Nephron progenitor cell (in vitro differentiated cells): ENCODE measurements around the gene RPS29.

Source experiments
- DNase-seq: peaks from one replicate; pipeline ENCODE4 v3.0.0; 2021
- H3K27ac Mint-ChIP-seq: 2 replicates; pipeline ENCODE4 v1.8.0; 2021; ENCODE audit warnings: mild to moderate bottlenecking, moderate library complexity, mixed read lengths
- H3K27me3 Mint-ChIP-seq: 2 replicates; pipeline ENCODE4 v1.8.0; 2021; ENCODE audit warnings: mild to moderate bottlenecking, low read depth, mixed read lengths; ENCODE audit not compliant: poor library complexity
- H3K36me3 Mint-ChIP-seq: 2 replicates; pipeline ENCODE4 v1.8.0; 2021; ENCODE audit warnings: low read depth, mixed read lengths
- H3K4me1 Mint-ChIP-seq: 2 replicates; pipeline ENCODE4 v1.8.0; 2021; ENCODE audit warnings: mixed read lengths
- H3K4me3 Mint-ChIP-seq: 2 replicates; pipeline ENCODE4 v1.8.0; 2021; ENCODE audit warnings: mild to moderate bottlenecking, moderate library complexity, mixed read lengths
- H3K9me3 Mint-ChIP-seq: 2 replicates; pipeline ENCODE4 v1.8.0; 2021; ENCODE audit warnings: mild to moderate bottlenecking, moderate library complexity, mixed read lengths
- TF ChIP-seq, protein P1 (sequence below): fragments of 200-600 bp; sonication (generic); IDR thresholded peaks from 2 replicates; pipeline ENCODE4 v1.5.0; 2021; ENCODE audit warnings: antibody characterized with exemption

The RPS29 gene

DNA sequence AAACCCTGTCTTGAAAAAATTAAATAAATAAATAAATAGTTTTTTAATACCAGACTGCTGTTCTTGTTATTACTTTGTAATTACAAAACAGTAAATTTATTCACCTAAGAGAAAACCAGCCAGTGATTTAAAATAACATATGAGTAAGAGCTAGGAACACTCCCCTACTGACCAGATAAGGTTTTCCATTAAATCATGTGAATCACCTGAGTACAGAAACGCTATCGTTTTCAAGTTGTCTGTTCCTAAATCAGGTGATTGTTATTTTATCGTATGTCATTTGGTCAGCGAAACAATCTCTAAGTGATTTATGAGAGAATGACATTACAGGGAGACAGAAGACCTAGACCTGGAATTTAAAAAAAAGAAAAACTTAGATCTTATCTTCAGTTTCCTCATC is 47.3 kb downstream of the RPS29 start:
- H3K27ac Mint-ChIP-seq: no peak overlapping the region
- peaks cover 3% of the 10 kb centered on the region for H3K27me3 Mint-ChIP-seq
- TF ChIP-seq, protein P1, sequence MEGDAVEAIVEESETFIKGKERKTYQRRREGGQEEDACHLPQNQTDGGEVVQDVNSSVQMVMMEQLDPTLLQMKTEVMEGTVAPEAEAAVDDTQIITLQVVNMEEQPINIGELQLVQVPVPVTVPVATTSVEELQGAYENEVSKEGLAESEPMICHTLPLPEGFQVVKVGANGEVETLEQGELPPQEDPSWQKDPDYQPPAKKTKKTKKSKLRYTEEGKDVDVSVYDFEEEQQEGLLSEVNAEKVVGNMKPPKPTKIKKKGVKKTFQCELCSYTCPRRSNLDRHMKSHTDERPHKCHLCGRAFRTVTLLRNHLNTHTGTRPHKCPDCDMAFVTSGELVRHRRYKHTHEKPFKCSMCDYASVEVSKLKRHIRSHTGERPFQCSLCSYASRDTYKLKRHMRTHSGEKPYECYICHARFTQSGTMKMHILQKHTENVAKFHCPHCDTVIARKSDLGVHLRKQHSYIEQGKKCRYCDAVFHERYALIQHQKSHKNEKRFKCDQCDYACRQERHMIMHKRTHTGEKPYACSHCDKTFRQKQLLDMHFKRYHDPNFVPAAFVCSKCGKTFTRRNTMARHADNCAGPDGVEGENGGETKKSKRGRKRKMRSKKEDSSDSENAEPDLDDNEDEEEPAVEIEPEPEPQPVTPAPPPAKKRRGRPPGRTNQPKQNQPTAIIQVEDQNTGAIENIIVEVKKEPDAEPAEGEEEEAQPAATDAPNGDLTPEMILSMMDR: no peak
- DNase-seq: no peak
- no peaks in the 10 kb centered on the region for H3K4me1 Mint-ChIP-seq
- peaks cover 12% of the 10 kb centered on the region for H3K36me3 Mint-ChIP-seq
- no peak overlapping the region for H3K4me3 Mint-ChIP-seq
- H3K9me3 Mint-ChIP-seq: peaks cover 38% of the 10 kb centered on the region
